HFFc6 (cell line): Measurements from ENCODE around the gene ENTHD1. TPM values are rescaled to one million over a fixed set of nuclear protein-coding genes. Genes with fewer than 3 reads are reported as not detected.
"Not testable (repeated sequence)": the region's sequence is repeated elsewhere in the genome, so short reads cannot be mapped to it uniquely, and the experiment has no call there.

Source experiments
- DNase-seq: peaks from one replicate; pipeline ENCODE4 v3.0.0-alpha.2; 2018
- H3K27ac Mint-ChIP-seq: 2 replicates; pipeline ENCODE4 v1.8.0; 2020; ENCODE audit warnings: mild to moderate bottlenecking, mixed read lengths
- H3K27me3 Mint-ChIP-seq: 2 replicates; pipeline ENCODE4 v1.8.0; 2021; ENCODE audit warnings: mild to moderate bottlenecking, moderate library complexity, mixed read lengths; ENCODE audit not compliant: insufficient read depth
- H3K36me3 Mint-ChIP-seq: 2 replicates; pipeline ENCODE4 v1.8.0; 2021; ENCODE audit warnings: low read depth, mixed read lengths
- H3K4me1 Mint-ChIP-seq: 2 replicates; pipeline ENCODE4 v1.8.0; 2020; ENCODE audit warnings: low read depth, mixed read lengths
- H3K4me3 Mint-ChIP-seq: 2 replicates; pipeline ENCODE4 v1.8.0; 2020; ENCODE audit warnings: mild to moderate bottlenecking, moderate library complexity, mixed read lengths
- H3K9me3 Mint-ChIP-seq: 2 replicates; pipeline ENCODE4 v1.8.0; 2020; ENCODE audit warnings: mild to moderate bottlenecking, mixed read lengths
- total RNA-seq, 6 experiments: library from RNA; stranded (reverse); fragmentation: NEBNext Ultra II Directional; extraction: Animal tissue kit (Norgen Biotek cat#: 25700); gene quantifications; 2 replicates in 1 of 6; 3 replicates in 5 of 6; pipeline ENCODE4 v1.2.3, GENCODE V29; 2021
- TF ChIP-seq, protein P1 (sequence below): fragments of 200-600 bp; sonication (generic); IDR thresholded peaks from 2 replicates; pipeline ENCODE4 v1.5.0; 2021; ENCODE audit warnings: antibody characterized with exemption, mild to moderate bottlenecking

Gene ENTHD1
- total RNA-seq, 6 experiments from 2014 or later, result not detected

DNA sequence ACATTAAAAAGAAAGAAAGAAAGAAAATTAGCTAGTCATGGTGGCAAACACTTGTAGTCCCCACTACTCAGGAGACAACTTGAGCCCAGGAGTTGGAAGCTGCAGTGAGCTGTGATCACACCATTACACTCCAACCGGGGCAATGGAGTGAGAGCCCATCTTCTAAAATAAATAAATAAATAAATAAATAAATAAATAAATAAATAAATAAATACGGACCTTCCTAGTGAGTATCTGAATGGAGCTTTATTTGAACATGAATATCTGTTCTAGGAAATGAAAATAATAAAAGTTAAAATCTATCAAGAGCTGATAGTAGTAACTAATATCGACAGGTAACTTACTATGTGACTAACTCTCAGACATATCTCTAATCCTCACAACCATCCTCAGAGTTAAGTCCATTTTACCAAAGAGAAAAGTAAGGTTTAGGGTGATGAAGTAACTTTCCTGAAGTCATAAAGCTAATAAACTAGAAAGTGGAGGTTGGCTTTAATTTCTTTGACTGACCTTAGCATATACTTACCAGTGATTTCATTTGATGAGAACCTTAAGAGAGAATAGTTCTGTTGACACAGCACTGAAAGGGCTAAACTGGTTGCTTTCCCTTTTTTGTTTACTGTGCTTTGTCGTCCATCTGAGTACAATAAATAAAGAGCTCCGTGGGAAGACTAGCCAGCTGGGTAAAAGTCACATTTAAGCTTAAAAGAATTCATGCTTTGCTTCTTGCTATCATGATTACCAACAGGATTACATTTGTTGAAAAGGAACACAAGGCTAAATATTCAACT is 22.4 kb downstream of the ENTHD1 start:
- no peak for DNase-seq
- Mint-ChIP-seq H3K36me3 (no peaks in the 10 kb centered on the region), H3K4me1 (no peaks in the 10 kb centered on the region), H3K4me3 (no peak overlapping the region), H3K9me3 (no peaks in the 10 kb centered on the region), H3K27me3 (peaks cover 3% of the 10 kb centered on the region), H3K27ac (no peak overlapping the region)
- TF ChIP-seq, protein P1, sequence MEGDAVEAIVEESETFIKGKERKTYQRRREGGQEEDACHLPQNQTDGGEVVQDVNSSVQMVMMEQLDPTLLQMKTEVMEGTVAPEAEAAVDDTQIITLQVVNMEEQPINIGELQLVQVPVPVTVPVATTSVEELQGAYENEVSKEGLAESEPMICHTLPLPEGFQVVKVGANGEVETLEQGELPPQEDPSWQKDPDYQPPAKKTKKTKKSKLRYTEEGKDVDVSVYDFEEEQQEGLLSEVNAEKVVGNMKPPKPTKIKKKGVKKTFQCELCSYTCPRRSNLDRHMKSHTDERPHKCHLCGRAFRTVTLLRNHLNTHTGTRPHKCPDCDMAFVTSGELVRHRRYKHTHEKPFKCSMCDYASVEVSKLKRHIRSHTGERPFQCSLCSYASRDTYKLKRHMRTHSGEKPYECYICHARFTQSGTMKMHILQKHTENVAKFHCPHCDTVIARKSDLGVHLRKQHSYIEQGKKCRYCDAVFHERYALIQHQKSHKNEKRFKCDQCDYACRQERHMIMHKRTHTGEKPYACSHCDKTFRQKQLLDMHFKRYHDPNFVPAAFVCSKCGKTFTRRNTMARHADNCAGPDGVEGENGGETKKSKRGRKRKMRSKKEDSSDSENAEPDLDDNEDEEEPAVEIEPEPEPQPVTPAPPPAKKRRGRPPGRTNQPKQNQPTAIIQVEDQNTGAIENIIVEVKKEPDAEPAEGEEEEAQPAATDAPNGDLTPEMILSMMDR, result no peak

DNA sequence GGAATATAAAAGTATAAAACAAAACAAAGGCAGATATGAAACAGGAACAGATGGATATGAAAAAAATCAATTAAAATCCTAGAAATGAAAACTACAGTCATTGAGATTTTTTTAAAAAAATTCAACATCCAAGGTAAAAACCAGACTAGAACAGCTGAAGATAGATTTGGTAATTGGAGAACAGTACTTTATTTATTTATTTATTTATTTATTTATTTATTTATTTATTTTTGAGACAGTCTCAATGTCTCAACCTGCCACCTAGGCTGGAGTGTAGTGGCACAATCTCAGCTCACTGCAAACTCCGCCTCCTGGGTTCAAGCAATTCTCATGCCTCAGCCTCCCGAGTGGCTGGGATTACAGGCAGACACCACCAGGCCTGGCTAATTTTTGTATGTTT is 23.8 kb downstream of the ENTHD1 start:
- H3K4me1 Mint-ChIP-seq, H3K9me3 Mint-ChIP-seq, H3K27me3 Mint-ChIP-seq, DNase-seq, H3K4me3 Mint-ChIP-seq, H3K27ac Mint-ChIP-seq, H3K36me3 Mint-ChIP-seq: not testable (repeated sequence)

DNA sequence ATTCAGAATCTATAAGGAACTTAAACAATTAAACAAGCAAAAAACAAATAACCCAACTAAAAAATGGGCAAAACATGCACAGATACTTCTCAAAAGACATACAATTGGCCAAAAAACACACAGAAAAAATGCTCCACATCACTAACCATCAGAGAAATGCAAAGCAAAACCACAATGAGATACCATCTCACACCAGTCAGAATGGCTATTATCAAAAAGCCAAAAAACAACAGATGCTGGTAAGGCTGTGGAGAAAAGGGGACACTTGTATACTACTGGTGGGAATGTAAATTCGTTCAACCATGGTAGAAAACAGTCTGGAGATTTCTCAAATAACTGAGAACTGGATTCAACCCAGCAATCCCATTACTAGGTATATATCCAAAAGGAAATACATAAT is 24.8 kb downstream of the ENTHD1 start:
- Mint-ChIP-seq H3K36me3 (no peaks in the 10 kb centered on the region), H3K9me3 (no peaks in the 10 kb centered on the region), H3K27me3 (peaks cover 9% of the 10 kb centered on the region), H3K4me3 (no peak overlapping the region), H3K4me1 (no peaks in the 10 kb centered on the region), H3K27ac (no peak overlapping the region)
- TF ChIP-seq, protein P1, result no peak
- no peak for DNase-seq

DNA sequence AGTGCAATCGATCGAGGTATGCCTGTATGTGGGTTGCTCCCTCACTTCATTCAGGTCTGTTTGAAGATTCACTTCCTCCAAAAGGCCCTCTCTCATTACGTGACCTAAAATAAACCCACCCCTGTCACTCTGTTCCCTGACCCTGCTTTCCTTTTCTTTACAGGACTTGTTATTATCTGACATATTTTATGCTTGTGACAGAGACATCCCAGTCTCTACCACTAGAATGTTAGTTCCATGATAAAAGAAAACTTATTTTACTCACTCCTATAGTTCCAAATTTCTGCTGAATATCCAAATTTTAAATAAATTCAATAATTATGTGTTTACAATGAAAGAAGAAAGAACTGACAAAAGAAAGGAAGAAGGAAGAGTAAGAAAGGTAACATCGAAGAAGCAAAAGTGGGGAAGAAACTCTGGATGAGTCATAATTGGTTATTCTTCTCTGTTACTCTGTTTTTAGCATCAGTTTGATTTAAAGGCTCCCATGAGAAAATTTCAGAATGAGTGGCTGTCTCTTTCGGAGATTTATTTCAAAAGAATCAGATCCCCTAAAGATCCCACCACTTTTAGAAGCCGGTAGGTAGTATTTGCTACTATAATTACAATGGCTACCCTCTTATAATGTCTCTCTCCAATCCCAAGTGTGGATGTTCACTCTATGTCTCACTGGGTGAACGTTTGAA is 33.5 kb downstream of the ENTHD1 start:
- DNase-seq, result no peak
- H3K27me3 Mint-ChIP-seq, result peaks cover 21% of the 10 kb centered on the region; the same call in 1 of the 2 replicates
- no peaks in the 10 kb centered on the region for H3K4me1 Mint-ChIP-seq
- H3K27ac Mint-ChIP-seq, result no peak overlapping the region
- no peaks in the 10 kb centered on the region for H3K9me3 Mint-ChIP-seq
- TF ChIP-seq, protein P1, result no peak
- H3K4me3 Mint-ChIP-seq, result no peak overlapping the region
- H3K36me3 Mint-ChIP-seq, result no peaks in the 10 kb centered on the region

DNA sequence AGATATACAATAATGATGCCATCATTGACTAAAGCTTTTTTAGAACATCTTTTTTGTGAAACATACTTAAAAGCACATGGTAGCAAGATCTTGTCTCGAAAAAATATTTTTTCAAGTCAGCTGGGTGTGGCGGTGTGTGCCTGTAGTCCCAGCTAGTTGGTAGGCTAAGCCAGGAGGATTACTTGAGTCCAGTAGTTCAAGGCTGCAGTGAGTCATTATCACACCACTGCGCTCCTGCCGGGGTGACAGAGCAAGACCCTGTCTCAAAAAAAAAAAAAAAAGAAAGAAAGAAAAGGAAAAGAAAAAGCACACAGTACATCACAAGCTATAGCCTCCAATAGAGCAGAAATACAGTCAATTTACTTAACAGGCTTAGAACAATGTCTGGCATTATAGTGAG is 37.0 kb downstream of the ENTHD1 start:
- H3K27ac Mint-ChIP-seq, result no peak overlapping the region
- no peak overlapping the region for H3K4me3 Mint-ChIP-seq
- H3K9me3 Mint-ChIP-seq, result no peaks in the 10 kb centered on the region
- DNase-seq, result no peak
- H3K4me1 Mint-ChIP-seq, result no peaks in the 10 kb centered on the region
- TF ChIP-seq, protein P1, result no peak
- H3K36me3 Mint-ChIP-seq, result no peaks in the 10 kb centered on the region
- peaks cover 12% of the 10 kb centered on the region; the same call in 1 of the 2 replicates for H3K27me3 Mint-ChIP-seq

DNA sequence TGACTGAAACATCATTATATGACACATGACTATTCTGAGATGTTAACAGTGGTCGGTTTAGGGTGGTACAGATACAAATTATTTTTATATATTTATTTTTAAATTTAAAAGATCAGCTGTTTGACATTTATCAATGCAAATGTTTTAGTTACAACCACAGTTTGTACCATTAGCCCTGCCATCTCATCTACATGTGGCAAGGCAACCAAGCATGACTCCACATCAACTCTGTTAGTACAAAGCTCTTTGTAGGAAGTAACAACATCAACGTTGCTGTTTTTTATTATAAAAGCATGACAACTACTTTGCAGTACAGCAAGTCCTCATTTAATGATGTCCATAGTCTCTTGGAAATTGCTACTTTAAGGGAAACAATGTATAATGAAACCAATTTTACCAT is 40.8 kb downstream of the ENTHD1 start:
- no peak overlapping the region for H3K27ac Mint-ChIP-seq
- no peaks in the 10 kb centered on the region for H3K36me3 Mint-ChIP-seq
- no peaks in the 10 kb centered on the region for H3K4me1 Mint-ChIP-seq
- H3K9me3 Mint-ChIP-seq, result no peaks in the 10 kb centered on the region
- TF ChIP-seq, protein P1, result no peak
- no peak overlapping the region for H3K4me3 Mint-ChIP-seq
- peaks cover 8% of the 10 kb centered on the region; the same call in 1 of the 2 replicates for H3K27me3 Mint-ChIP-seq
- no peak for DNase-seq
